Osteoblast (primary cell): ENCODE measurements around the gene MGAT5. TPM values are rescaled to one million over a fixed set of nuclear protein-coding genes. Genes with fewer than 3 reads are reported as not detected.

ENCODE experiments used
- DNase-seq: peaks from one replicate; pipeline ENCODE4 v3.0.0; 2011; ENCODE audit warnings: low spot score, mixed read lengths; ENCODE audit not compliant: insufficient read length; ENCODE audit errors: missing footprints
- H2AFZ ChIP-seq: 2 replicates; pipeline ENCODE4 v1.6.0; 2011; ENCODE audit warnings: mild to moderate bottlenecking, low read length
- H3K27ac ChIP-seq: 2 replicates; pipeline ENCODE4 v1.5.1; 2011; ENCODE audit warnings: mild to moderate bottlenecking, low read depth, low read length, moderate library complexity
- H3K27me3 ChIP-seq: 2 replicates; pipeline ENCODE4 v1.6.0; 2012; ENCODE audit warnings: mild to moderate bottlenecking, control low read depth, inconsistent platforms, low read length, moderate library complexity; ENCODE audit not compliant: insufficient read depth
- H3K36me3 ChIP-seq: 2 replicates; pipeline ENCODE4 v1.5.1; 2011; ENCODE audit warnings: mild to moderate bottlenecking, low read length, control low read depth, moderate library complexity; ENCODE audit not compliant: insufficient read depth
- H3K4me1 ChIP-seq: 2 replicates; pipeline ENCODE4 v1.5.1; 2011; ENCODE audit warnings: mild to moderate bottlenecking, low read length, control low read depth, moderate library complexity; ENCODE audit not compliant: insufficient read depth
- H3K4me2 ChIP-seq: 2 replicates; pipeline ENCODE4 v1.6.0; 2011; ENCODE audit warnings: mild to moderate bottlenecking, low read length; ENCODE audit not compliant: insufficient read depth
- H3K4me3 ChIP-seq: fragments of 200-600 bp; sonication (generic); 3 replicates; pipeline ENCODE4 v1.5.1; 2012; ENCODE audit warnings: mild to moderate bottlenecking, low read length, inconsistent platforms; ENCODE audit not compliant: insufficient read depth
- H3K79me2 ChIP-seq: 2 replicates; pipeline ENCODE4 v1.6.0; 2012; ENCODE audit warnings: mild to moderate bottlenecking, low read length, control low read depth, inconsistent platforms; ENCODE audit not compliant: insufficient read depth
- H3K9me3 ChIP-seq: 2 replicates; pipeline ENCODE4 v1.5.1; 2011; ENCODE audit warnings: low read depth, low read length, control low read depth
- H4K20me1 ChIP-seq: 2 replicates; pipeline ENCODE4 v1.6.0; 2012; ENCODE audit warnings: mild to moderate bottlenecking, low read length, control low read depth; ENCODE audit not compliant: insufficient read depth
- total RNA-seq: library from RNA; depleted of rRNA; stranded (reverse); fragments of >200 nt; gene quantifications from 2 replicates; pipeline ENCODE4 v1.2.3, GENCODE V29; 2012
- TF ChIP-seq, protein P1 (sequence below): IDR thresholded peaks from 2 replicates; pipeline ENCODE4 v1.5.1; 2011; ENCODE audit warnings: mild to moderate bottlenecking, low read depth, low read length, moderate library complexity; ENCODE audit errors: extremely low read depth

MGAT5 gene
- total RNA-seq, 1 donor, result 29.7 TPM

DNA sequence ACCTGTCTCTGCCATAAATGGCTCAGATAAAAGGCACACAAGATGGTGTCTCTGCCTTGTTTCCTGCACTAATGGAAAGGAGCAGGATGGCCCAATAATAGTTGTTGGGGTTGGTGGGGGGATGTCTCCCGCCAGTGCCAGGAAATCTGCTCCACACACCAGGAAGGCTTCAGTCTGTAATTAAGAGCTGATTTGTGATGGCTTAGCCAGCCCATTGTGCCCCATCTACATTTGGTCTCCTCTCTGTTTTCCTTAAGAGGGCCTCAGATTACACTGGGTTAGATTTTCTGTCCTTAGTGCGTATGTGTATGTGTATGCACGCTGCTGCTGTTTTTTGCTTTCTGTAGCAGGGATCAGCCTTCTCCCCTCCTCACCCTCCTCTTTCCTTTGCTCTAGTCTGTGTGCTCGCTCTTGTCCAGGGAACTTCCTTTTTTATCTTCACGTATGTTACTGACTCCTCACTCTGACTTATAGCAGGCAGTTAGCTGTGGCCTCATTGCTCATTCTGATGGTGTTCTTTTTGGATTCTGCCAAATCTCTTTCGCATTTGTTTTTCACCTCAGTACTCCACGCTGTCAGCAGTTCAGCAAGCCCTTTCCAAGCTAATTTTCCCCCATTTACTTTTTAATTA is 33.4 kb upstream of the MGAT5 start:
- no peaks in the 10 kb centered on the region for H3K9me3 ChIP-seq
- H4K20me1 ChIP-seq, result peaks cover 10% of the 10 kb centered on the region
- no peaks in the 10 kb centered on the region for H3K27me3 ChIP-seq
- TF ChIP-seq, protein P1, sequence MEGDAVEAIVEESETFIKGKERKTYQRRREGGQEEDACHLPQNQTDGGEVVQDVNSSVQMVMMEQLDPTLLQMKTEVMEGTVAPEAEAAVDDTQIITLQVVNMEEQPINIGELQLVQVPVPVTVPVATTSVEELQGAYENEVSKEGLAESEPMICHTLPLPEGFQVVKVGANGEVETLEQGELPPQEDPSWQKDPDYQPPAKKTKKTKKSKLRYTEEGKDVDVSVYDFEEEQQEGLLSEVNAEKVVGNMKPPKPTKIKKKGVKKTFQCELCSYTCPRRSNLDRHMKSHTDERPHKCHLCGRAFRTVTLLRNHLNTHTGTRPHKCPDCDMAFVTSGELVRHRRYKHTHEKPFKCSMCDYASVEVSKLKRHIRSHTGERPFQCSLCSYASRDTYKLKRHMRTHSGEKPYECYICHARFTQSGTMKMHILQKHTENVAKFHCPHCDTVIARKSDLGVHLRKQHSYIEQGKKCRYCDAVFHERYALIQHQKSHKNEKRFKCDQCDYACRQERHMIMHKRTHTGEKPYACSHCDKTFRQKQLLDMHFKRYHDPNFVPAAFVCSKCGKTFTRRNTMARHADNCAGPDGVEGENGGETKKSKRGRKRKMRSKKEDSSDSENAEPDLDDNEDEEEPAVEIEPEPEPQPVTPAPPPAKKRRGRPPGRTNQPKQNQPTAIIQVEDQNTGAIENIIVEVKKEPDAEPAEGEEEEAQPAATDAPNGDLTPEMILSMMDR, result no peak
- no peaks in the 10 kb centered on the region for H3K36me3 ChIP-seq
- no peak overlapping the region for H3K27ac ChIP-seq
- no peak for DNase-seq
- H3K4me3 ChIP-seq, result no peak overlapping the region
- no peak overlapping the region for H2AFZ ChIP-seq
- peaks cover 3% of the 10 kb centered on the region for H3K4me1 ChIP-seq
- peaks cover 20% of the 10 kb centered on the region for H3K79me2 ChIP-seq
- no peak overlapping the region for H3K4me2 ChIP-seq

DNA sequence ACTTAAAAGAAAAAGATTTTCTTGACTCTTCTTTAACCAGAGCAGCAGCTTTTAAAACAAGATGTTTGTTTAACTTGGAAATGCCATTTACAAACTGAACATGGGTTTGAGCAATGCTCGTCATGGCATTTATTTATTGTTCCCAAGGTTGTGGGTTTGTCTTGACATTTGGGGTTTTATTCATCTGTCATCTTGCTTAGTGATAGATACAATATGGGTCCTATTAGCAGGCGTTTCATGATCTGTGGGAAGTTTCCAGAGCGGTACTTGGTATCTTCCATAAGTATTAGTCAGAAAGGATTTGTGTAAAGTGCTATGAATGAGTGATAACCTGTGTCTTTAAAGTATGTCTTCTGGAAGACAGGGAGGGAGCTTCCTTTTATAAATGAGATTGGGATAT is 29.9 kb upstream of the MGAT5 start:
- no peak for DNase-seq
- Histone ChIP-seq H3K27me3 (no peaks in the 10 kb centered on the region), H3K9me3 (no peaks in the 10 kb centered on the region), H3K27ac (no peak overlapping the region), H3K4me1 (no peaks in the 10 kb centered on the region), H4K20me1 (peaks cover 4% of the 10 kb centered on the region), H2AFZ (no peak overlapping the region), H3K79me2 (peaks cover 27% of the 10 kb centered on the region), H3K4me3 (no peak overlapping the region), H3K4me2 (no peak overlapping the region), H3K36me3 (no peaks in the 10 kb centered on the region)
- TF ChIP-seq, protein P1, result no peak

DNA sequence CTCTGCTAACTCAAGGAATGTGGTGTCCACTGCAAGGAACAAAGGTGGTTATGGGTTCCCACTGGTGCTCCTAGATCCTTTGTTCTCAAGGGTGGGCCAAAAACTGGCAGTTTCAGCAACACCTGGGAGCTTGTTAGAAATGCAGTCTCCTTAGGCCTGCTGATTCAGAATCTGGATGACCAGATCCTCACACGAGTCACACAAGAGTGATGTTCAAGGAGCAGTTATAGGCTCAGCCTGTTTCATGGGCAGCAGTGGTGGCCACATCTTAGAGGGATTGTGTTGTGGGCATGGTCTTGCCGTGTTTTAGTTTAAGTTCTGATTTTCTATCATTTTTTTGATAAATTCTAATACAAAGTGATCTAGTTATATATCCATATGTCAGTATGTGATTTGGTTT is 28.7 kb upstream of the MGAT5 start:
- no peaks in the 10 kb centered on the region for H3K4me1 ChIP-seq
- H4K20me1 ChIP-seq, result peaks cover 4% of the 10 kb centered on the region
- H3K36me3 ChIP-seq, result no peaks in the 10 kb centered on the region
- H2AFZ ChIP-seq, result no peak overlapping the region
- H3K27ac ChIP-seq, result no peak overlapping the region
- no peaks in the 10 kb centered on the region for H3K9me3 ChIP-seq
- H3K4me2 ChIP-seq, result no peak overlapping the region
- DNase-seq, result no peak
- no peak overlapping the region for H3K4me3 ChIP-seq
- TF ChIP-seq, protein P1, result no peak
- H3K27me3 ChIP-seq, result no peaks in the 10 kb centered on the region
- H3K79me2 ChIP-seq, result peaks cover 22% of the 10 kb centered on the region

DNA sequence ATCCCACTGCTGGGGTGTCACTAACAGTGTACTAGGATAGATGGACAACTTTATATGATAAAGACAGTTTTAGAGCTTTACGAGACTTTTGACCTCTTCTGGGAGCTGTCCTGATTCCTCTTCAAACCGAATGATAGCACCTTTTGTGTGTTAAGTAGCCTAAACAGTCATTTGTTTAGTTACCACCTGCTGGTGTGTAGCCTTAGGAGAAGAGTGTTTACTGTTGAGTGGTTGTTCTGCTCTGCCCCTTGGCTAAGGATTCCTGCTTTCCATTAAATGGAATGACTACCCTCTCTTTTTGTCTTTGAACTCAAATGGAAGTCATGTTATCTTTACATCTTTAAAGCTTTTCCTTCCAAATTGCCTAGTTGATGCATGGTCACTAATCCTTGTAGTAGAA is 28.0 kb upstream of the MGAT5 start:
- no peaks in the 10 kb centered on the region for H3K27me3 ChIP-seq

More for the DNA sequence above, 28.0 kb upstream of the MGAT5 start:
- H3K4me3 ChIP-seq, result no peak overlapping the region
- no peaks in the 10 kb centered on the region for H3K9me3 ChIP-seq
- no peak for DNase-seq
- no peaks in the 10 kb centered on the region for H3K4me1 ChIP-seq
- H3K4me2 ChIP-seq, result no peak overlapping the region
- no peaks in the 10 kb centered on the region for H3K36me3 ChIP-seq
- H2AFZ ChIP-seq, result no peak overlapping the region
- H3K27ac ChIP-seq, result no peak overlapping the region
- peaks cover 4% of the 10 kb centered on the region for H4K20me1 ChIP-seq
- TF ChIP-seq, protein P1, result no peak
- peaks cover 18% of the 10 kb centered on the region for H3K79me2 ChIP-seq
